NCI-H2081 (cell line): ENCODE results near the gene HIVEP3.
A peak's percentile ranks its signal among the peaks of the same experiment; 100 is the strongest.

Experiments
- DNase-seq, 2 experiments: peaks; one replicate each; lab custom pipeline; 2025; lab: John Stamatoyannopoulos, UW

HIVEP3 gene

GRCh38 chr1:41754540-41754939 lies 164.2 kb downstream of the HIVEP3 start:
- DNase-seq: no peak

GRCh38 chr1:41752514-41753170 lies 166.1 kb downstream of the HIVEP3 start:
- DNase-seq: no peak

GRCh38 chr1:41751804-41752513 lies 166.8 kb downstream of the HIVEP3 start:
- no peak for DNase-seq

- DNase-seq: no peak
Measured at GRCh38 chr1:41749991-41750745, 168.6 kb downstream of the HIVEP3 start.

- DNase-seq: no peak
Measured at GRCh38 chr1:41745022-41745421, 173.7 kb downstream of the HIVEP3 start.

GRCh38 chr1:41743366-41743765 lies 175.4 kb downstream of the HIVEP3 start:
- DNase-seq: no peak

GRCh38 chr1:41742219-41742618 lies 176.5 kb downstream of the HIVEP3 start:
- DNase-seq: peak in 1 of 2 experiments; percentile 58

- DNase-seq: no peak
Measured at GRCh38 chr1:41741244-41741643, 177.5 kb downstream of the HIVEP3 start.

GRCh38 chr1:41740630-41741239 lies 178.0 kb downstream of the HIVEP3 start:
- no peak for DNase-seq

- DNase-seq: no peak
Measured at GRCh38 chr1:41740058-41740457, 178.7 kb downstream of the HIVEP3 start.

GRCh38 chr1:41739061-41739955 lies 179.4 kb downstream of the HIVEP3 start:
- no peak for DNase-seq

GRCh38 chr1:41738475-41738874 lies 180.2 kb downstream of the HIVEP3 start:
- DNase-seq: no peak

- no peak for DNase-seq
Measured at GRCh38 chr1:41738006-41738405, 180.7 kb downstream of the HIVEP3 start.

GRCh38 chr1:41735631-41736260 lies 183.0 kb downstream of the HIVEP3 start:
- no peak for DNase-seq

- DNase-seq: no peak
Measured at GRCh38 chr1:41735139-41735538, 183.6 kb downstream of the HIVEP3 start.

GRCh38 chr1:41734201-41734970 lies 184.3 kb downstream of the HIVEP3 start:
- no peak for DNase-seq

GRCh38 chr1:41733725-41734124 lies 185.0 kb downstream of the HIVEP3 start:
- no peak for DNase-seq

GRCh38 chr1:41733021-41733420 lies 185.7 kb downstream of the HIVEP3 start:
- DNase-seq: no peak

GRCh38 chr1:41731516-41732030 lies 187.1 kb downstream of the HIVEP3 start:
- no peak for DNase-seq

- DNase-seq: no peak
Measured at GRCh38 chr1:41730806-41731205, 187.9 kb downstream of the HIVEP3 start.
